Measurements from ENCODE around the gene CELSR1.

- TF ChIP-seq, protein P1, sequence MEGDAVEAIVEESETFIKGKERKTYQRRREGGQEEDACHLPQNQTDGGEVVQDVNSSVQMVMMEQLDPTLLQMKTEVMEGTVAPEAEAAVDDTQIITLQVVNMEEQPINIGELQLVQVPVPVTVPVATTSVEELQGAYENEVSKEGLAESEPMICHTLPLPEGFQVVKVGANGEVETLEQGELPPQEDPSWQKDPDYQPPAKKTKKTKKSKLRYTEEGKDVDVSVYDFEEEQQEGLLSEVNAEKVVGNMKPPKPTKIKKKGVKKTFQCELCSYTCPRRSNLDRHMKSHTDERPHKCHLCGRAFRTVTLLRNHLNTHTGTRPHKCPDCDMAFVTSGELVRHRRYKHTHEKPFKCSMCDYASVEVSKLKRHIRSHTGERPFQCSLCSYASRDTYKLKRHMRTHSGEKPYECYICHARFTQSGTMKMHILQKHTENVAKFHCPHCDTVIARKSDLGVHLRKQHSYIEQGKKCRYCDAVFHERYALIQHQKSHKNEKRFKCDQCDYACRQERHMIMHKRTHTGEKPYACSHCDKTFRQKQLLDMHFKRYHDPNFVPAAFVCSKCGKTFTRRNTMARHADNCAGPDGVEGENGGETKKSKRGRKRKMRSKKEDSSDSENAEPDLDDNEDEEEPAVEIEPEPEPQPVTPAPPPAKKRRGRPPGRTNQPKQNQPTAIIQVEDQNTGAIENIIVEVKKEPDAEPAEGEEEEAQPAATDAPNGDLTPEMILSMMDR (IDR thresholded peaks at IDR 0.05) = no peak
- TF ChIP-seq POLR2A (IDR thresholded peaks at IDR 0.05) = no peak
Measured at GRCh38 chr22:46391486-46392136, 145.8 kb downstream of the CELSR1 start.
